Transverse colon (tissue), 4 donors: ENCODE results near the gene AVPR2.

Experiments
- EP300 ChIP-seq: sonication (generic); formaldehyde crosslinking; IDR thresholded peaks from one replicate; pipeline ENCODE4 v1.6.1; 2017; ENCODE audit warnings: antibody characterized with exemption, low read depth
- POLR2A ChIP-seq: fragments of 450-650 bp; IDR thresholded peaks from one replicate; pipeline ENCODE4 v1.6.1; 2016; ENCODE audit warnings: antibody characterized with exemption, mild to moderate bottlenecking, moderate library complexity
- POLR2AphosphoS5 ChIP-seq, 3 donors: sonication (generic); formaldehyde crosslinking; IDR thresholded peaks; one replicate each; pipeline ENCODE4 v1.6.1; 2016; ENCODE audit warnings: antibody characterized with exemption in 3 of 3
- TF ChIP-seq, protein P1 (sequence below), 5 experiments: fragments of 200-600 bp in 3 of 5; fragments of 450-650 bp in 2 of 5; sonication (generic) in 3 of 5; IDR thresholded peaks; 1 replicate in 2 of 5; 2 replicates in 3 of 5; pipeline ENCODE4 v1.5.1; 2016 to 2017; ENCODE audit warnings: antibody characterized with exemption in 5 of 5, inconsistent platforms in 3 of 5, mild to moderate bottlenecking in 2 of 5, moderate library complexity in 1 of 5

DNA sequence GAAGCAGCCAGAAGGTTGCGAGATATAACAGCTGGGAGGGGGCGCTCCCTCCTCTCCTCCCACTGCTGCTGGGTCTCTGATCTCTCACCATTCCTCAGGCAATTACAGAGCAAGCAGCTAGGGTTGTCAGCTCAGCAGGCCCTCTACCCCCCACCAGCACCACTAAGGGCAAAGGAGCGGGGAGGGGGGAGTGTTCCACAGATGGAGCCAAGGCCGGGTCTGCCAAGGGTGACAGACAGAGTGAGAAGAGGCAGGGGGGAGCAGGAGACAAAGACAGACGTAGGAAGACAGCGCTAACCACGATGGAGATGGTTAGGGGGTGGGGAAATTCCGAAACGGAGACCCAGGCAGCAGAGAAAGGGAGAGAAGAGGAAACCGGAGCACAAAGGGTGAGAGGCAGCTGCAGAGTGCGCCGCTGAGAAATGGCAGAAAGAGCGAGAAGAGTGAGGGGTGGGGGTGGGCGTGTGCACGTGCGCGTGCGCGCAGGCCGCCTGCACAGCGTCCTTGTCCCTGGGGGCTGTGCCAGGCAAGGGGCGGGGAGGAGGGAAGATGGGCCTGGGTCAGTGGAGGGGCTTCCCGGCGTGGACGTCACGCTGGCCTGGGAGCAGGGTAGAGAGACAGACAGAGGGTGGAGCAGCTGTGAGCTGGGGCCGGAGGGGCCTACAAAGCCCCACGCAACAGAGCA is 25.4 kb upstream of the AVPR2 start:
- TF ChIP-seq EP300, result no peak
- TF ChIP-seq POLR2A, result no peak
- TF ChIP-seq, protein P1, sequence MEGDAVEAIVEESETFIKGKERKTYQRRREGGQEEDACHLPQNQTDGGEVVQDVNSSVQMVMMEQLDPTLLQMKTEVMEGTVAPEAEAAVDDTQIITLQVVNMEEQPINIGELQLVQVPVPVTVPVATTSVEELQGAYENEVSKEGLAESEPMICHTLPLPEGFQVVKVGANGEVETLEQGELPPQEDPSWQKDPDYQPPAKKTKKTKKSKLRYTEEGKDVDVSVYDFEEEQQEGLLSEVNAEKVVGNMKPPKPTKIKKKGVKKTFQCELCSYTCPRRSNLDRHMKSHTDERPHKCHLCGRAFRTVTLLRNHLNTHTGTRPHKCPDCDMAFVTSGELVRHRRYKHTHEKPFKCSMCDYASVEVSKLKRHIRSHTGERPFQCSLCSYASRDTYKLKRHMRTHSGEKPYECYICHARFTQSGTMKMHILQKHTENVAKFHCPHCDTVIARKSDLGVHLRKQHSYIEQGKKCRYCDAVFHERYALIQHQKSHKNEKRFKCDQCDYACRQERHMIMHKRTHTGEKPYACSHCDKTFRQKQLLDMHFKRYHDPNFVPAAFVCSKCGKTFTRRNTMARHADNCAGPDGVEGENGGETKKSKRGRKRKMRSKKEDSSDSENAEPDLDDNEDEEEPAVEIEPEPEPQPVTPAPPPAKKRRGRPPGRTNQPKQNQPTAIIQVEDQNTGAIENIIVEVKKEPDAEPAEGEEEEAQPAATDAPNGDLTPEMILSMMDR (IDR thresholded peaks at IDR 0.05), result no peak
- TF ChIP-seq POLR2AphosphoS5 (IDR thresholded peaks at IDR 0.05), result no peak
